H1 (cell line): ENCODE data around the gene SPAG4. TPM values are rescaled to one million over a fixed set of nuclear protein-coding genes. Genes with fewer than 3 reads are reported as not detected.

Experiments used
- CTCF ChIA-PET: fragments of 300-600 bp; sonication (Branson Sonifier 250); formaldehyde crosslinking; loops from one replicate; lab custom pipeline; 2021; ENCODE audit not compliant: partially characterized antibody; lab: Charles Lee
- POLR2A ChIA-PET: fragments of 300-600 bp; sonication (Branson Sonifier 250); formaldehyde crosslinking; loops from one replicate; lab custom pipeline; 2021; ENCODE audit warnings: inconsistent platforms; ENCODE audit not compliant: partially characterized antibody; lab: Charles Lee
- DNase-seq, 2 experiments: peaks; one replicate each; pipeline versions ENCODE4 v3.0.0 to v3.0.0-alpha.2; 2010 to 2022; ENCODE audit warnings: low spot score in 2 of 2, low read depth in 1 of 2, mixed read lengths in 1 of 2
- FAIRE-seq: peaks from 2 replicates; lab custom pipeline; 2011; peaks lifted over from hg19 to GRCh38; lab: Jason Lieb, UNC
- H2AFZ ChIP-seq: 2 replicates; pipeline ENCODE4 v1.8.1; 2012; ENCODE audit warnings: low read length, inconsistent platforms
- H2AK5ac ChIP-seq: 2 replicates; pipeline ENCODE4 v1.6.1; 2013; ENCODE audit warnings: low read depth, low read length
- H2BK120ac ChIP-seq: replicated peaks from 2 replicates; pipeline ENCODE3; 2013; ENCODE audit warnings: low read depth, low read length, inconsistent platforms
- H2BK12ac ChIP-seq: 2 replicates; pipeline ENCODE4 v1.6.1; 2013; ENCODE audit warnings: low read depth, low read length
- H2BK15ac ChIP-seq: 2 replicates; pipeline ENCODE4 v1.6.1; 2013; ENCODE audit warnings: low read length
- H2BK20ac ChIP-seq: 2 replicates; pipeline ENCODE4 v1.6.1; 2013; ENCODE audit warnings: low read length
- H2BK5ac ChIP-seq: 2 replicates; pipeline ENCODE4 v1.6.1; 2013; ENCODE audit warnings: low read depth, low read length
- H3K14ac ChIP-seq: 2 replicates; pipeline ENCODE4 v1.6.1; 2013; ENCODE audit warnings: inconsistent platforms; ENCODE audit not compliant: insufficient read length
- H3K18ac ChIP-seq: 2 replicates; pipeline ENCODE4 v1.6.1; 2013; ENCODE audit warnings: low read length; ENCODE audit errors: extremely low read depth
- H3K23ac ChIP-seq: 2 replicates; pipeline ENCODE4 v1.6.1; 2013; ENCODE audit warnings: inconsistent platforms; ENCODE audit not compliant: insufficient read length
- H3K23me2 ChIP-seq: 2 replicates; pipeline ENCODE4 v1.6.1; 2013; ENCODE audit warnings: low read depth, low read length
- H3K27ac ChIP-seq: 2 replicates; pipeline ENCODE4 v1.6.1; 2011; ENCODE audit warnings: low read depth, low read length, inconsistent platforms
- H3K27me3 ChIP-seq, 4 experiments: replicated peaks in 1 of 4; 1 replicate in 1 of 4; 2 replicates in 3 of 4; pipeline versions ENCODE4 v1.6.1 to v1.8.1; 2011 to 2013; ENCODE audit warnings: low read length in 3 of 4, mild to moderate bottlenecking in 3 of 4, inconsistent platforms in 2 of 4, mixed read lengths in 2 of 4, moderate library complexity in 1 of 4; ENCODE audit not compliant: control insufficient read depth in 3 of 4, insufficient read depth in 3 of 4; ENCODE audit errors: extremely low read depth in 1 of 4
- H3K36me3 ChIP-seq, 4 experiments: 2 replicates each; pipeline versions ENCODE4 v1.6.1 to v1.8.1; 2011 to 2013; ENCODE audit warnings: mild to moderate bottlenecking in 4 of 4, low read length in 3 of 4, moderate library complexity in 2 of 4, control low read depth in 1 of 4, inconsistent platforms in 1 of 4; ENCODE audit not compliant: insufficient read depth in 4 of 4, control insufficient read depth in 2 of 4
- H3K4ac ChIP-seq: replicated peaks from 2 replicates; pipeline ENCODE3; 2013; ENCODE audit warnings: low read length, low read depth, mixed read lengths, inconsistent platforms; ENCODE audit not compliant: insufficient read length
- H3K4me1 ChIP-seq, 4 experiments: replicated peaks in 1 of 4; 1 replicate in 1 of 4; 2 replicates in 3 of 4; pipeline versions ENCODE4 v1.6.1 to v1.8.1; 2011 to 2013; ENCODE audit warnings: low read length in 3 of 4, inconsistent platforms in 2 of 4, mixed read lengths in 1 of 4; ENCODE audit not compliant: insufficient read depth in 4 of 4, control insufficient read depth in 3 of 4
- H3K4me2 ChIP-seq, 2 experiments: 2 replicates each; pipeline versions ENCODE4 v1.6.1 to v1.8.1; 2011 to 2013; ENCODE audit warnings: low read depth in 2 of 2, low read length in 2 of 2, control low read depth in 1 of 2, inconsistent platforms in 1 of 2, mild to moderate bottlenecking in 1 of 2; ENCODE audit not compliant: insufficient read depth in 1 of 2
- H3K4me3 ChIP-seq, 4 experiments: fragments of 200-600, 300-600 bp in 1 of 4; sonication (generic), shearing (Covaris generic), sonication (Bioruptor Twin) in 1 of 4; 2 replicates each; pipeline versions ENCODE4 v1.5.1 to v1.8.1; 2011 to 2016; ENCODE audit warnings: low read length in 4 of 4, low read depth in 3 of 4, control low read depth in 2 of 4, inconsistent platforms in 2 of 4, mild to moderate bottlenecking in 2 of 4, mixed read lengths in 1 of 4, moderate library complexity in 1 of 4; ENCODE audit not compliant: insufficient read depth in 2 of 4; ENCODE audit errors: extremely low read depth in 1 of 4
- H3K56ac ChIP-seq: replicated peaks from 2 replicates; pipeline ENCODE3; 2013; ENCODE audit warnings: low read depth, mild to moderate bottlenecking, mixed read lengths, low read length, inconsistent platforms; ENCODE audit not compliant: insufficient read length
- H3K79me1 ChIP-seq: 2 replicates; pipeline ENCODE4 v1.6.1; 2013; ENCODE audit warnings: low read depth, low read length, control low read depth
- H3K79me2 ChIP-seq, 2 experiments: 2 replicates each; pipeline versions ENCODE4 v1.6.1 to v1.8.1; 2012 to 2013; ENCODE audit warnings: low read length in 2 of 2, mild to moderate bottlenecking in 2 of 2, inconsistent platforms in 1 of 2; ENCODE audit not compliant: insufficient read depth in 2 of 2, control insufficient read depth in 1 of 2
- H3K9ac ChIP-seq, 4 experiments: replicated peaks in 1 of 4; 1 replicate in 1 of 4; 2 replicates in 3 of 4; pipeline versions ENCODE4 v1.6.1 to v1.8.1; 2011 to 2013; ENCODE audit warnings: low read depth in 3 of 4, low read length in 3 of 4, control low read depth in 2 of 4, mild to moderate bottlenecking in 2 of 4, moderate library complexity in 2 of 4, inconsistent platforms in 1 of 4; ENCODE audit errors: extremely low read depth in 1 of 4
- H3K9me3 ChIP-seq, 2 experiments: 2 replicates each; pipeline versions ENCODE4 v1.6.1 to v1.8.1; 2012 to 2013; ENCODE audit warnings: mild to moderate bottlenecking in 2 of 2, moderate library complexity in 2 of 2, control low read depth in 1 of 2, inconsistent platforms in 1 of 2, low read depth in 1 of 2, low read length in 1 of 2, mixed read lengths in 1 of 2; ENCODE audit not compliant: insufficient read depth in 2 of 2
- H4K20me1 ChIP-seq, 2 experiments: replicated peaks in 1 of 2; 2 replicates each; pipeline versions ENCODE3 to v1.8.1; 2011 to 2013; ENCODE audit warnings: inconsistent platforms in 2 of 2, low read length in 2 of 2, mild to moderate bottlenecking in 1 of 2; ENCODE audit not compliant: insufficient read depth in 2 of 2, control insufficient read depth in 1 of 2
- H4K5ac ChIP-seq: 2 replicates; pipeline ENCODE4 v1.6.1; 2013; ENCODE audit warnings: low read length, low read depth, mixed read lengths, inconsistent platforms; ENCODE audit not compliant: insufficient read length
- H4K8ac ChIP-seq: 2 replicates; pipeline ENCODE4 v1.8.0; 2013; ENCODE audit warnings: mild to moderate bottlenecking, moderate library complexity, low read length, inconsistent platforms; ENCODE audit not compliant: insufficient read depth; ENCODE audit errors: extremely low read depth
- H4K91ac ChIP-seq: replicated peaks from 2 replicates; pipeline ENCODE3; 2013; ENCODE audit warnings: low read length, mixed read lengths, inconsistent platforms; ENCODE audit not compliant: insufficient read length
- CREB1 ChIP-seq: IDR thresholded peaks from 2 replicates; pipeline ENCODE4 v1.6.1; 2012; ENCODE audit warnings: inconsistent platforms
- WGBS, 2 experiments: shearing (Covaris generic) in 1 of 2; methylation state at CpG; one replicate each; pipeline versions ENCODE4 v1.1.6 to v1.1.7; 2013 to 2015; ENCODE audit warnings: low lambda C conversion rate in 2 of 2, mixed read lengths in 2 of 2, inconsistent platforms in 1 of 2, low coverage in 1 of 2, missing lambda C conversion rate in 1 of 2; ENCODE audit not compliant: insufficient replicate concordance in 2 of 2, insufficient coverage in 1 of 2, insufficient read length in 1 of 2; ENCODE audit errors: extremely low coverage in 1 of 2, missing lambda C conversion rate in 1 of 2; 5-methylcytosine and 5-hydroxymethylcytosine counted together
- polyA plus RNA-seq, 7 experiments: library from polyadenylated mRNA; depleted of rRNA in 3 of 7; stranded (reverse) in 5 of 7; unstranded in 2 of 7; fragments of >200 nt in 5 of 7; fragments of 200-250 nt in 2 of 7; gene quantifications; 1 replicate in 5 of 7; 2 replicates in 1 of 7; 4 replicates in 1 of 7; pipeline versions ENCODE4 v1.2.1 to v1.2.3, GENCODE V29; 2011 to 2013; ENCODE audit warnings: missing spikeins in 2 of 7, mixed read lengths in 2 of 7
- total RNA-seq: library from RNA; stranded (reverse); fragmentation: NEBNext Ultra II Directional; extraction: Animal tissue kit (Norgen Biotek cat#: 25700); gene quantifications from 2 replicates; pipeline ENCODE4 v1.2.1, GENCODE V29; 2021

Gene SPAG4
- total and polyA plus RNA-seq, 2 of the 8 experiments (the other 6 are each of a cell fraction or from before 2014, with no cell fraction given), result 2.4 to 6.0 TPM

DNA sequence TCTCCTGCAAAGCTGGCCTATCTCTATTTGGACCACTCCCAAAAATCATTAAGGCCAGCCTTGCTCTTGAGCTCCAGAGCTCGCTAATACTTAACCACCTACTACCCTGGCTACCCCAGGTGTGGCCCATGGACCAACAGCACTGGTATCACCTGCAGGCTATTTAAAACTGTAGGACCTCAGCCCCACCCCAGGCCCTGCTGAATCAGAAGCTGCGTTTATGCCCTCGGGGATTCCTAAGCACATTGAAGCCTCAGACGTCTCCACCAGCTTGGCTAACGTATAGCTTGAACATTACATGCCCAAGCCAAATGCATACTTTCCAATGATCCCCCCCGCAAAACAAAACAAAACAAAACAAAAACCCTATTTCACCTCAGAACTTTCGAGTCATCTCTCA, 19.7 kb upstream of the SPAG4 start:
- FAIRE-seq (no peak), DNase-seq (no peak)
- H3K27me3 ChIP-seq, result peaks cover 0 to 18% (median 12%) of the 10 kb centered on the region in 4 experiments; a peak in 5 of 7 replicates
- H2AFZ ChIP-seq, result no peak overlapping the region
- H2AK5ac ChIP-seq, result no peak overlapping the region
- H3K79me1 ChIP-seq, result no peaks in the 10 kb centered on the region
- H4K8ac ChIP-seq, result no peak overlapping the region; the same call in 1 of the 2 replicates
- H3K9ac ChIP-seq, result no peak overlapping the region
- no peak overlapping the region for H3K23ac ChIP-seq
- H3K27ac ChIP-seq, result no peak overlapping the region
- H3K56ac ChIP-seq, result no peak overlapping the region
- H3K79me2 ChIP-seq, result no peaks in the 10 kb centered on the region
- no peak overlapping the region for H2BK120ac ChIP-seq
- no peak overlapping the region for H3K4me2 ChIP-seq
- H3K4me1 ChIP-seq, result peaks cover 0 to 6% (median 3%) of the 10 kb centered on the region in 4 experiments; a peak in 3 of 7 replicates
- 88 to 100% methylated on average over 2 to 7 of the region's 7 CpGs for WGBS, 2 experiments
- ChIA-PET CTCF (interaction anchor here (0.8 to 2.0 kb wide), 6 partner anchors 8 to 23 kb away, joined by 3 to 8 read pairs (median 3); no protein-coding TSS in a partner anchor), POLR2A (interaction anchor here (0.7 to 1.7 kb wide), 5 partner anchors 36 to 107 kb away, joined by 3 to 5 read pairs (median 4); partner anchors contain the start of genes CPNE1, ERGIC3 and RBM12)
- no peak overlapping the region for H3K18ac ChIP-seq
- H3K23me2 ChIP-seq, result peaks cover 6% of the 10 kb centered on the region; the same call in 1 of the 2 replicates
- no peak overlapping the region for H3K14ac ChIP-seq
- no peak overlapping the region for H4K91ac ChIP-seq
- H3K36me3 ChIP-seq, result no peaks in the 10 kb centered on the region
- H3K9me3 ChIP-seq, result no peaks in the 10 kb centered on the region
- no peak overlapping the region for H2BK15ac ChIP-seq
- no peak overlapping the region for H2BK5ac ChIP-seq
- H2BK12ac ChIP-seq, result no peak overlapping the region
- H4K5ac ChIP-seq, result no peak overlapping the region
- H3K4ac ChIP-seq, result no peak overlapping the region
- no peak overlapping the region for H3K4me3 ChIP-seq
- H2BK20ac ChIP-seq, result no peak overlapping the region
- H4K20me1 ChIP-seq, result peaks cover 0 to 2% of the 10 kb centered on the region in 2 experiments
- no peak for TF ChIP-seq CREB1
